Fibroblast of skin of left biceps (primary cell): ENCODE measurements around the gene SLC24A3.

Experiments used
- DNase-seq, 2 experiments: peaks; one replicate each; pipeline ENCODE4 v3.0.0-alpha.2; 2013; ENCODE audit warnings: low read depth in 2 of 2

Gene SLC24A3

GRCh38 chr20:19769507-19769906 is 557.1 kb downstream of the SLC24A3 start:
- DNase-seq, result no peak

- no peak for DNase-seq
Observed at GRCh38 chr20:19770375-19770774, 557.9 kb downstream of the SLC24A3 start.

- DNase-seq, result no peak
Observed at GRCh38 chr20:19771031-19771430, 558.6 kb downstream of the SLC24A3 start.
